Fibroblast of upper back skin (primary cell): Measurements from ENCODE around the gene FBXL7.

Experiments
- DNase-seq: peaks from one replicate; pipeline ENCODE4 v3.0.0-alpha.2; 2013

Gene FBXL7

DNA sequence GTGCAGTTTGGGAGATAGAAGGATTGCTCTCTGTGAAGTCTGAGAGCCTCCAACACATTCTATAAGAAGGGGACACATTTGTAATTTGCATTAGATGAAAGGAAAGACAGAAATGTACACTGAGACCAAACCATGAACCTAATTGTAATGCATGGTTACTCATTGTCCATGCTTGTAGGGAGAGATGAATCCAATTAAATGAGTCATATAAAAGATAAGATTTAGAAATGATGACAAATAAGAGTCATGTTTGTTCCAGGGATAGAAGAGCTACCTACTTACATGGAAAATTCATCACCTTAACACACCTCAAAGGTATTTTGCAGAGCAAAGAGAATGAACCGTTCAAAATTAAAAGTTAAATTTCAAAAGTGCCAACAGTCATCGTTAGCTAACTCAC, 85.1 kb downstream of the FBXL7 start:
- no peak for DNase-seq

DNA sequence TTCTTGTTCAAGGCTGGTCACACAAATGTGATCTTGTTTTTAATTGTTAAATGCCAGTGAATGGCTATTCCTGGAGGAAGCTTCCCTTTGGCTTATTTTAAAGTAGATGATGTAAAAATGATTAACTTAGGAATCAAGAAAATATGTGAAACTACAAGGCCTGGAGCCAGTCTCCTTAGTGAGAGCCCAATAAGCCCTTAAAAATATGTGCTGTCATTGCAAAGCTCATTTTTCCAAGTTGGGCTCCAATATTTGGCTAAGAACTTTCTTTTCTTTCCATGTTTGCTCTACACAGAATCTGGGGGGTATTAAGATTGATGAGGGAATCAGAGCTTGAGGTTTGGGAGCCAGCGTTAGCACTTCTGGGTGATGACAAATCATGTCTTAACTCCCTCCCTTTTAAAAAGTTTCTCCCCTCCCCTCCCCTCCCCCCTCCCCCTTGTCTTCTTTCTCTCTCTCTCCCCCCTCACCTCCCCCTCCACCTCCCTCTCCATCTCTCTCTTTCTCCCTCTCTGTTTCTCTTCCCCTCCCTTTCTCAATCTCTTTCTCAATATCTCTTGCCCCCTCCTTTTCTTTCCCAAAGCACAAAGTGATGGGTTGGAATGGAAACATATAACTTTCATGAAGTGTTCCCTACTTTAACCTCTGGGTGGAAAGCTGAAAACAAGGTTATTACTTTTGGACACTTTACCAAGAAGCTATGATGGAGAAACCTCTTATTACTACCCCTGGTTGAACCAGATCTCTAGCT, 86.0 kb downstream of the FBXL7 start:
- DNase-seq: peak; percentile 94

DNA sequence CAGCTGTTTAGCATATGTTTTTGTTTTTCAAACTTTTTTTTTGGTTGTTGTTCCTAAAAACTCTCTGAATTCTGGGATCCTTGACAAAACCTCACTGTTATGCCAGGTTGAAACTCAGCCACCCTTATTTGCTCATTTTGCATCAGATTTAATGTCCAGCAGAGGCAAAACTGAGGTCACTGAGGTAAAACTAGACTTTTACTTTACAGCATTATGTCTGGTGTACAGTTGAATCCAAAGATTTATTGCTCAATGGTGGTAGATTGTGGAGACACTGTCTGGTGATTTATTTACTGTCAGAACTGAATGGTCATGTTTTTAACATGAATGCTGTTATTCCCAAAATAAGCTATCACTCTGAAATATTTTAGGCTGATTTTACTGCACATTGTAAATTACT, 87.9 kb downstream of the FBXL7 start:
- peak; percentile 82 for DNase-seq

DNA sequence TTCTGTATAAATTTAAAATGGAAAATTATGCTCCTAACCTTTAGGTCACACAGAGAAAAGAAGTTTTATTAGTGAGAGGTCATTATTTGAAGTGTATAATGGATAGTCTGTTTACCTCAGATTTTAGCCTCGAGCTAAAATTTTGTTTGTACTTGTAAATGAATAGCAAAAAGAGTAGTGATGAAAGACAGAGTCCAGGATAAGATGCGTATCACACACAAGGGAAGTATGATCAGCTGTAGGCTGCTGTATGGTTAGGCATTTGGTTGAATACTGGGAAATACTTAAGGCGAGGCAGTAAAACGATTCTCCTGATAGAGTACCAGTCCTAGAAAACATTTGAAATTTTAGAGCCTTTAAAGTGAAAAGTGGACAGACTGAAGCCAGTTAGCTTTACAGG, 92.7 kb downstream of the FBXL7 start:
- no peak for DNase-seq

DNA sequence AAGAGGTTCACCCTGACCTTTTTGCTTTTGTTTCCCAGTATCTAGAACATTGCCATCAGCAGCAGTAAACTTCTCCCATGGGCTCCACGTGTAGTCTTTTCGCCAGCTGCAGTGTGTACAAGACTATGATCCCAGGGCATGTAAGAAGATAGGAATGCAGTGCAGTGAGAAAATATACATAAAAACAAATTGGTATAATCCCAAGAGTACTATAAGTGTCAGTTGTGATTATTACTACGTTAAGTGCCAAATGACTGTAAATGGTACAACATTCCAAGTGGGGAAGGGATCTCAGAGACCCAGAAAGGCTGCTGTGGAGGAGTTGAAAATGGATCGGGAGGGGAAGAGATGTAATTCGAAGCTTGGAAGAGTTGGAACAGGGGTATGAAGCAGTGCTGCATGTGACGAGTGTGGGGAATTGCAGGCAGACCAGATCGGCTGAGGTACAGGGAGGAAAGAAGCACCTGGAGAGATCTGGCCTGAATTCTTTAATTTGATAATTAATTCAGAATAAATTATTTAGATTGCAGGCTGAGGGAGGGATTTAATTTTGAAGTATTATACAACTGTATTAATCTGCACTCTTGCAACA, 95.1 kb downstream of the FBXL7 start:
- DNase-seq: no peak

DNA sequence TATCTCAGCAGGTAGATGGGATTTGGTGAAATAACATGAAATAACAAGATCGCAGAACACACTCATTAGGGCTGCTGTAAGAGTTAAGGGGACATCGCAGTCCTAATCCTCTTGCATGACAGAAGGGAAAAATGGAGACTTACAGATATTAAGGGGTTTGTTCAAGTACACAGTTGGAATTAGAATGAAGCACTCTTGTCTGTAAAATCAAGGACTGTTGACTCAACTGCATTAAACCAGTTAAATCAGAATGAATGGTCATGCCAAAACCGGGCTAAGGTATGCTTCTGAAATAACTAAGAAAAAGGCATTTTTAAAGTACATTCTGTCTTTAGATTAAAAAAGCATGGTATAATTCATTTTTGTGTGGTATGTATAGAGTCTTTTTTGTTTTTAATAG, 95.9 kb downstream of the FBXL7 start:
- no peak for DNase-seq

DNA sequence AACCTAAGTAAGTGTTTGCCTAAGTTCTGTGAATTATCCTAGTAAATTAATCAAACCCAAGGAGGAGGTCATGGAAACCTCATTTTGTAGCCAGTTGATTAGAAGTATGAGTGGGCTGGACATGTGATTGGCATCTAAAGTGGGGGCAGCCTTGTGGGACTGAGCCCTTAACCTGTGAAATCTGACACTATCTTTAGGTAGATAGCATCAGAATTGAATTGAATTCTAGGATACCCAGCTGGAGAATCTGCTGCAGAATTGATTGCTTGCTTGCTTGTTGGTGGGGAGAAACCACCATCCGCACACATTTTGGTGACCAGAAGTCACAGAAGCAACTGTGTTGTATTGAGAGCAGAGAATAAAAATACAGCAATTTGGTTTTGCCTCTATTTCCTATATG, 97.0 kb downstream of the FBXL7 start:
- DNase-seq: no peak

DNA sequence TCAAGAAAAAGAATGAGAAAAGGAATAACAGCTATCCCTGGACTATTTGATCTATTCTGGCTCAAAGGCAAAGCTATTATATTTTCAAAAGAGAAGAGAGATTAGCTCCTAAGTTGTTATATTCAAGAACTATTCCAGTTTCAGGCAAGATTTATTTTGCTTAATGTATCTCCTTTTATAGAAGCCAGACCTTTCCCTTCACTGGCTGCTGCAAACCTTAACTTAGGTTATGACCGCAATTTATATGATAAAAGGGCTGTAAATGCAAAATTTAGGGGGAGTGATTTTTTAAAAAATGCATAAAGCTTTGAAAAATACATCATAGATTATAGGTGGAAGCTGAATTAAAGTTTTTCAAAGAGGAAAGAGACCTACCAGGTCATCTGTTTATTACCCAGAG, 97.8 kb downstream of the FBXL7 start:
- no peak for DNase-seq

DNA sequence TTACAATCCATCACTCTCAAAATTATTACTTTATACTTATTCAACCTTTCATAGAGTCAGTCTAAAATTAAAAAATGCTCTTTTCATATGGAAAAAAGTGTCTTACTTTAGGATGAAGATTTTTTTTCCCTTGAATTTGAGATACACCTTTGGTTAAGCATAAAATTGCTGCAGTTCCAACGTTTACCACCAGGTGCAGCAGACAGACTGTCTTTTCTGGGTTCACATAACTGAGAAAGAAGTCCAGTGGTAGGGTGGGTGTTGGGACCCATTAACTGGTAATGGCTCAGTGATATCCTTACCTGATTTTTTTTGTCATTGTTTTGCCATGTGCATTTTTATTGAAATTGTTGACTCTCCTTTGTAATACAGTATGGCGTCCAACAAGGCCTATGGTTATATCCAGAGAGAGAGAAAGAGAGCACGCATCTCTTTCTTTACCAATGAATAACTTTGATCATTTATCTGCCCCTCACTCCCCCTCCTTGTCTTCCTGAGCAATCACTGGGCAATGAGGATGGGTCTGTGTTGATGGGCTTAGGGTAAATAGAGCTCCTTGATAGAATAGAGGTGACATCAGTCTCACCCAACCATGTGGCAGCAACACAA, 98.4 kb downstream of the FBXL7 start:
- no peak for DNase-seq

DNA sequence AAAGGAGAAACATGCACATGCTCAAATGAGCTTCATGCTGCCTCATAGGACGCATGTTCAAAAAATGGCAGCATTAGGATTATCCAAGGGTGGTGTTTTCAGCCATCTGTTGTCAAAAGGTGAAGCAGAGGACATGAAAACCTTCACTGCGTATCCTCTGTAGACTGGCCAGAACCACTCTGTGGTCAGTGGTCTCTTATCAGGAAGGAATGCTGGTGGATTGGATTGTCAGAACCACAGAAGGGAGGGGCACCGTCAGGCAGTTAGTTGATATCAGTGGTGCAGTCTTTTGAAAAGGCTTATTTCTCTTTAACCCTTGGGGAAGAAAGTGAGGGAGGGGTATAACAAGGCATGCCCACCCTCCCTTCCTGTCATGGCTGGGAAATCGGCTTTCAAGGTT, 100.1 kb downstream of the FBXL7 start:
- no peak for DNase-seq

DNA sequence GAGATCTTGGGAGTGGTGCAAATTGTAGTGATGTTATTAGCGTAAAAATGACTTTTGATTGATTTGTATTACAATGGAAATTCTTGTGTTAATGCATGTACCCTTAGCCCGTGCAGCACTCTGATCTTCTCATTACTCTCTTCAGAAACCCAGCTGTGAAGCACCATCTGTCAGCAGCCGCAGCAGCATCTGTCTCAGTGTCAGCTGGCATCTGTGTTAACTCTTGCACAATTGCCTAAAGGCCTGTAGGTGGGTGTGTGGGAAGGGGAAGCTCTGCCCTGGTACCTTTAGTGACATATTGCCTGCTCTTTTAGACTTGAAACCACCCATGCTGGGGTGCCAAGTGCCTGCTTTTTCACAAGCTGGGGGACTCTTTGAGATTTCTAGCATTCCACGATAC, 101.3 kb downstream of the FBXL7 start:
- DNase-seq: no peak

DNA sequence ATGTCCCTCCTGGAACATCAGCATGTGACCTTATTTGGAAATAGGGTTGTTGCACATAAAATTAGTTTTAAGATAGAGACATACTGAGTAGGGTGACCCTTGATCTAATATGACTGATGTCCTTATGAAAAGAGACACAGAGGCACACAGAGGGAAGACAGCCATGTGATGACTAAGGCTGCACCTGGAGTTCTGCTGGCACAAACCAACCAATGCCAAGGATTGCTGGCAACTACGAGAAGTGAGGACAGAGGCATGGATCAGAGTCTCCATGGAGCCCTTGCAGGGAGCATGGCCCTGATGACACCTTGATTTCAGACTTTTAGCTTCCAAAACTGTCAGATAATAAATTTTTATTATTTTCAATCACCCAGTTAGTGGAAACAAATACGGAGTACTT, 101.9 kb downstream of the FBXL7 start:
- no peak for DNase-seq

DNA sequence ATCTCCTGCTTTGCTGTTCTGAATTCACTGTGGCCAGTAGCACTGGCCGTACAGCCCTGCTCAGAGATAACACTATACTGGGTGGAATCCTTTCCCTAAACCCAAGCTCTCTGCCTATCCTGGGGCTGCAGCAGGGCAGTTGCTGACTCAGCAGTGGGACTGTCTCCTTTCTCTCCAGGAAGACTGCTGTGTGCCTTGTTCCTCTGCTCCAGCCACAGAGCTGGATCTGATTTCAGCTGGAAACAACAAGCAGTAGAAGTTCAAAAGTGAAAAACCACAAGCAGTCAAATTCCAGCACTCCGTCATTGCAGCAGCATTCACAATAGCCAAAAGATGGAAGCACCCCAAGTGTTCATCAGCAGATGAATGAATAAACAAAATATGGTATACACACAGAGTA, 105.0 kb downstream of the FBXL7 start:
- DNase-seq: peak; percentile 82

DNA sequence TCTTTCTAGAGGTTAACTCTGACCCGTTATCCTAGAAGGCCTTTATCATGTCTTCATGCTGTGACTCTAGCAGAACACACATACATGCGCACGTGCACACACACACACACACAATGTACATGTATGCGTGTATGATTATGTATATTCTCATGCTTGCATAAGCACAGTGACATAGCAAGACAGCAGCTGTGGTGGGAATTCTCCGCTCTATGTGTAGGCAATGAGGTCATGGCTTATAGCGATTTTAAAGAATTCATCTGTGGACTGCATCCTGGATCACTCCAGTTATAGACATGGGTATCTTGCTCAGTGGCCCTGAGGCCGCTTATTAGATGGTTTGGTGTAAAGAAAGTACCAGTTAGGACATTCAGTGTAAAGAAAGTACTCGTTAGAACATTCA, 106.2 kb downstream of the FBXL7 start:
- DNase-seq: no peak

DNA sequence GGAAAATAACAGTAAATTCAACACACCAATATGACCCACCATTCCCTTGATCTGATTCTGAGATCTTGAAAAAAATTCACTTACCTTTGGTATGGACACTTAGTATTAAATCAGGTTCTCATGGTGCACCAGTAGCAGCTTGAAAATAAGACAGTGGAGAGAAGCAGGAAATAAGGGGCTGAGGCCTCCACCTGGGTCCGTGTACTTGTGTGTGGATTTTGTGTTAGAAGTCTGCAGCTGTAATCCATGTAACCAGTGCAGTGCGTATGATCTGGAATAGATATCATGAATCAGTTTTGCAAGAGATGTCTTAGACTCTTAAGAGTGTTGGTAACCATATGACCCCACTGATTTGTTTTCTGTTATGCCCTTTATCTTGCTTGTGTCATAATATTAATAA, 107.1 kb downstream of the FBXL7 start:
- no peak for DNase-seq

DNA sequence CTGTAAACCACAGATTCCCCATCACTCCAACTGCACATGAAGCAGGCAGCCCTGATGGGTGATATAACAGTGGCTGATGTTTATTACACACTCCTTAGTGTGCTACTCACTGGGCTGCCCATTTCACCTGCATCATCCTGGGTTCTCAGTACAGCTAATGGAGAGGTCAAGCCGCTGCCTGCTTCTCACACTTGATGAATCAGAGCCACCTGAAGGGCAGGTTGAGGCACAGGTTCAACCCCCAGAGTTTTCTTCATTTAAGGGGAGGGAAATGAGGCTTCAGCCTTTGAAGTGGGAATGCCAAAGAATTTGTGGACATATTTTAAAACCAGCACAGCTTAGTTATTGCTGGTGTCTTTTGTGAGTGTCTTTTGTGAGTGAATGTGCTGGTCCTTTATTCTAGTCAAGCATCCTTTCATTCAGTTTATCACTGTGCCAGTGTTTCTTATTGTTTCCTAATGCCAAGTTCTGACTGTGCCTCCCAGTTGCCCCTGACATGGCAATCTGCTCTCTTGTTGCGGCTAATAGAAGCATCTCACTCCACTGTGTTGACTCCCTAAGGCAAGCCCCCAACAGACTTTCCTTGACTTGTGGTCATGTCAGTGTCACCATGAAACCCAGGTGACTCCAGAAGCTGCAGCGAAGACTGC, 109.2 kb downstream of the FBXL7 start:
- no peak for DNase-seq

DNA sequence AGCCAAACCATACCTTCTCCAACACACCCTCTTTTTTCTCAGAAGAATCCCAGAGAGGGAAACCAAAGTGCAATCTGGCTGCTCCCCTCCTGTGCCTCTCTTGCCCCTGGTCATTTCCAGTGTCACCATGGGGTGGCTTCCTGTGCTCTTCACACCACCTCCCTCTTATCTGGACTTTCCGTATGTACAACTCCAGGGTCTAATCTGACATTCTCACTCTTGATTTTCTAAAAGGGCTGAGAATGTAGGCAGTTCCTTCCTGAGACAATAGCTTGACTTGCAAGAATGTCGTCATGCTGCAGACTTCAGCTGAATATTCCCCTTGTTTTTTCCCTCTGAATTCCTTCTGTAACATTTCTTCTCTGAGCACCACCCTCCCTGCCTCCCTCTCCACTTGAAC, 110.2 kb downstream of the FBXL7 start:
- no peak for DNase-seq

DNA sequence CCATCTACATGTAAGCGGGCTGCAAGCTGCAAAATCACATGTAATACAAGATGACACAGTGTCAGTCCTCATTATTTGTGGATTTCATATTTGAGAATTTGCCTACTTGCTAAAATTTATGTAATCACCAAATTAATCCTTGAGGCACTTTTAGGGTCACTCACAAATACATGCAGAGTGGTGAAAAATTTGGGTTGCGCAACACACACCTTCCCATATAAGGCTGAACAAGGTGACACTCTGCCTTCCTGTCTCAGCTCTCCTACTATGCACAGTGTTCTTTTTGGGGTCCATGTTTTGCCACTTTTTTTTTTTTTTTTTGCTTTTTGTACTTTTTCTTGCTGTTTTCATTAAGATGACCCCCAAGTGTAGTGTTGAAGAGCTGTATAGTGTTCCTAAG, 111.0 kb downstream of the FBXL7 start:
- DNase-seq: no peak

DNA sequence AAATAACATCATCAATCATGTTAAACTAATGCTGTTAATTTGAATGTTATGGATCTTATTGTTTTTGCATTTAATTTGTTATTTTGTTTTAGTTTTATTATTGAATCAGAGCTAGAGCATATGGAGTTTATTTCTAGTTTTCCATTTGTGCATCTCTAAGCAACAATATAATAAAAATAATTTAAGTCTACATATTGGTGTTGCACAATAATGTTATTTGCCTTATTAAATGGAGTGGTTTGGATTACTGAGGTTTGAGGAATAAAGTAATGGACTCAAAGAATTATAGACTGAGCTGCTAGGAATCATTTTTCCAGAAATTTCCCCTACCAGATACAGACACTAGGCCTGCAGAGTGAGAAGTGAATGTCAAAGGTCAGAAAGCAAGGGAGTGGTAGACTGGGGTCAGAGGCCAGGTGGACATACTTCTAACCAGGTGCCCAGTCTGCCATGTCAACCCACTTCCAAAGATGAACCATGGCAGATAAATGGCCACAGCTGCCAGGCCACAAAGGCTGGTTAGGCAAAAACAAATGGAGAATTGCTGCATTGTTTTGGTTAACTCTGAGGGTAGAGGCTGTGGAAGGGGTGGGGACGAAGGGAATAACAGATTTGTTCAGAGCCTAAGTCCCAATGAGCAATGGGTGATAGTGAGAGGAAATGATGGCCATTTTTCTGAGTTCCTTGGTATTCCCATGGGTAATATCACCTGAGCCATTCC, 113.1 kb downstream of the FBXL7 start:
- DNase-seq: no peak

DNA sequence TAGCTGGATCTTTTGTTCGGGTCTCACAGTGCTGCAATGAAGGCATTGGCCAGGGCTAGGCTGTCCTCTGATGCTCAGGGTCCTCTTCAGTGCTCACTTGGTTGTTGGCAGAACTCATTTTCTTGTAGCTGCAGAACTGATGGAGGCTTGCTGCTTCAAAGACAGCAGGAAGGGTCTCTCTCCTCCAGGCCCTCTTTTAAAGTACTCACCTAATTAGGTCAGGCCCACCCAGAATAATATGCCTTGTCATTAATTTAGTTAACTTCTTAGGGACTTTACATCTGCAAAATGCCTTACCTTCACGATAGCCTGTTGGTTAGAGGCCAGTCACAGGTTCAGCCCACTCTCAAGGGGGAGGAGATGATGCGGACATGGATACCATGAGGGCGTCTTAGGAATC, 114.7 kb downstream of the FBXL7 start:
- DNase-seq: no peak

DNA sequence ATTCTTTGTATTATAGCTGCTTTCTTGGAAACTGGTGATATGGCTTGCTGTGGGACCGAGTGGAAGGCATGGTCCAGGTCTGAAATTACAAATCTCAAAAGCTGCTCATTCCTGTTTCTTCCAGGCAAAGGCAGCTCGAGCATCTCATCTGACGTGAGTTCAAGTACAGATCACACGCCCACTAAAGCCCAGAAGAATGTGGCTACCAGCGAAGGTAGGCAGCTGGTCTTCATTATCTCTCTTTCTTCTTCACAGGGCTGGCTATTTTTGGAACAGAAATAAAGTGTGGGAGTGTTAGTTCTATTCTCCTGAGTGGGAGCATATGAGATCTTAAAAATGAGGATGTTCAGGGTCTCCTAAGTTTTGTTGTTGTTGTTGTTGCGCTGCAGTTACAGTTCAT, 115.9 kb downstream of the FBXL7 start:
- DNase-seq: peak; percentile 82

DNA sequence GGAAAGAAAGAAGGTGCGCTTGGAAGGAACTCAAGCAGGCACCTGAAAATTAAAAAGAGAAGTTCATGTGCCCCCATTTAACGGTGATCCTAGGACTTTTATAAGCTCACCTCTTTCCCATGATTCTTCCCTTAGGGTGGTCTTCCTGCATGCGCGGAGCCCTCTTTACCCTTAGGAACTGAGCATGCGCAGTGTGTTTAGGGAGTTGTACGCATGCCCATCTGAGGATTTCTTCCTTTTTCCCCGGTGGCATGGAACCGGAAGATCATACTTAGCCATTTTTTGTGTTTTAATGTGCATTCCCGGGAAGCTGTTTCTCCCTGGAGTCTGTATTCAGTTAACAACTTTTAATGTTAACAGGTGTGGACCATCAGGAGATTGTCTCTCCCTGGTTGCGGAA, 119.0 kb downstream of the FBXL7 start:
- DNase-seq: no peak

DNA sequence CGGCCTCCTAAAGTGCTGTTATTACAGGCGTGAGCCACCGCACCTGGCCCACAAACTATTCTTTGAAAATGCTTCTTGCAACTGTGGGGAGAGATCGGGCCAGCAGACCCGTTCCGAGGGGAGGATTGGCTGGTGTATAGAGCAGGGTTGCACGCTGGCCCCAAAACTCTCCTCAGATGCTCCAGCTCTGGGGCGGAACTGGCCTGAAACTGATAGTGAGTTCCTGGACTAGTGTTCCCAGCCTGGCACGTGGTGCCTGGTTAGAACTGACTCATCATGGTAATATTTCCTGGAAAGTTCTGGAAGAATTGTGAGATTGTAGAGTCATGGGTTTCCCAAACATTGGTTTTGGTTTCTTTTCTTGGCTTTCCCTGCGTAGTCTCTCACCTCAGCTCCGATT, 120.5 kb downstream of the FBXL7 start:
- peak; percentile 85 for DNase-seq

DNA sequence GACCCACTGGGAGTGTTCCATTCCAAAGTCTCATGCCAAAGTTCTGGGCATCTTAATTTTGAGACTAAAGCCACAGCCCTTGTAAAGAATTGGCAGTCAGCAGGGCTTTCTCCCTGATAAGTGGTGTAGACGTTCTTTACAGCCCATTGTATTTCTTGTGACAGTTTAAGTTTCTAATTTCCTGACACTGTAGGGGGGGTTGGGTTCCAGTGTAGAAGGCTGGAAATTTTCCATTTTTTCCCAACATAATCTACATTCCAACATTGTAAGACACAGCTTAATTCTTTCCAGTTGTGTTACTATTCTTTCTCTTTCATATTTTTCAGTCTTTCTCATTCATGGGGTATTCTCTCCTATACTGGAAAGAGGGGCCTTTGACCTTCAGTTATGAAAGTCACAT, 121.1 kb downstream of the FBXL7 start:
- peak; percentile 92 for DNase-seq
